Right lobe of liver (tissue), 4 donors: Measurements from ENCODE around the gene WASHC3.

ENCODE experiments used
- CTCF ChIP-seq, 4 donors: fragments of 200-600 bp in 3 of 4; fragments of 450-650 bp in 1 of 4; IDR thresholded peaks; one replicate each; pipeline versions ENCODE4 v1.5.1 to v1.8.0; 2016 to 2022; ENCODE audit warnings: antibody characterized with exemption in 4 of 4, mild to moderate bottlenecking in 2 of 4
- POLR2A ChIP-seq: fragments of 450-650 bp; IDR thresholded peaks from one replicate; pipeline ENCODE4 v1.6.1; 2017; ENCODE audit warnings: antibody characterized with exemption, mild to moderate bottlenecking
- donor health status: DM: no; HTN: no; CAD: no.
- donor health status: DM: no; HTN: no; CAD: no.
- donor health status: DM: no; HTN: yes; CAD: no.

GRCh38 chr12:101968770-101969169 is 93.0 kb downstream of the WASHC3 start:
- TF ChIP-seq CTCF (IDR thresholded peaks at IDR 0.05) (no peak), POLR2A (no peak)
